EH (cell line): ENCODE data around the gene CHTF18.
"Not testable (repeated sequence)": the region's sequence is repeated elsewhere in the genome, so short reads cannot be mapped to it uniquely, and the experiment has no call there.

ENCODE experiments used
- DNase-seq: peaks from one replicate; pipeline ENCODE4 v3.0.0-alpha.2; 2015; ENCODE audit warnings: low read depth

The CHTF18 gene

DNA sequence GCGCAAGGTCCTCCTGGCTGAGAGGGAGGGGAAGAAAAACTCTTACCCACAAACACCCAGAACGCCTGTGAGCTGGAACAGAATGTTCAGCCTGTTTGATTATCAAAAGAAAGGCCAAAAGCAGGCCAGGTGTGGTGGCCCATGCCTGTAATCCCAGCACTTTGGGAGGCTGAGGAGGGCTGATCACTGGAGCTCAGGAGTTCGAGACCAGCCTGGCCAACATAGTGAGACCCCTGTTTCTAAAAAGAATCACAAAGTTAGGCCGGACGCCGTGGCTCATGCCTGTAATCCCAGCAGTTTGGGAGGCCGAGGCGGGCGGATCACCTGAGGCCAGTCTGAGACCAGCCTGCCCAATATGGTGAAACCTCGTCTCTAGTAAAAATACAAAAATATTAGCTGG is 12.1 kb upstream of the CHTF18 start:
- DNase-seq, result not testable (repeated sequence)

DNA sequence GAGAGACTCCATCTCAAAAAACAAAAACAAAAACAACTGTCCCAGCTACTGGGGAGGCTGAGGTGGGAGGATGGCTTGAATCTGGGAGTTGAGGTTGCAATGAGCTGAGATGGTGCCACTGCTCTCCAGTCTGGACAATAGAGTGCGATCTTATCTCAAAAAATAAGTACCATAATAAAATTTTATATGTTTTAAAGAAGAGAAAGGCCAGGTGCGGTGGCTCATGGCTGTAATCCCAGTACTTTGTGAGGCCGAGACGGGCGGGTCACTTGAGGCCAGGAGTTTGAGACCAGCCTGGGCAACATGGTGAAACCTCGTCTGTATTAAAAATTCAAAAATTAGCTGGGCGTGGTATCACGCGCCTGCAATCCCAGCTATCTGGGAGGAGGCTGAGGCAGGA is 11.6 kb upstream of the CHTF18 start:
- DNase-seq, result no peak

DNA sequence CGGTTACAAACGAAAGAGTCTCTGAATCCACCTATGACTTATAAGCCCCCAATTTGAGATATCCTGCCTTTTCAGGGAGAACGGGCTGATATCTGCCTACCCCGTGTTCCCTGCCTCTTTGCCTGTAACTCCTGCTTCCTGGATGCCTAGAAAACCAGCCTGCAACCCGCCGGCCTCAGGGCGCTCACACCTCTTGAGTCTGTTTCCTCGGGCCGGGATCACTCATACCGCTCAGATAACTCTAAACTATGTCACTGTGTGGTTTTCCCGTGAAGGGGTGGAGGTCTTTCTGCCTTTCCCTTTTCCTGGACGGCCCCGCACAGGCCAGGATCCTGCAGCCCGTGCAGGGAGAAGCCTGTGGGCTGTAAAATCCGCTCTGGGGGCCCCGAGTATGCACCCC is 10.6 kb upstream of the CHTF18 start:
- peak; percentile 53 for DNase-seq

DNA sequence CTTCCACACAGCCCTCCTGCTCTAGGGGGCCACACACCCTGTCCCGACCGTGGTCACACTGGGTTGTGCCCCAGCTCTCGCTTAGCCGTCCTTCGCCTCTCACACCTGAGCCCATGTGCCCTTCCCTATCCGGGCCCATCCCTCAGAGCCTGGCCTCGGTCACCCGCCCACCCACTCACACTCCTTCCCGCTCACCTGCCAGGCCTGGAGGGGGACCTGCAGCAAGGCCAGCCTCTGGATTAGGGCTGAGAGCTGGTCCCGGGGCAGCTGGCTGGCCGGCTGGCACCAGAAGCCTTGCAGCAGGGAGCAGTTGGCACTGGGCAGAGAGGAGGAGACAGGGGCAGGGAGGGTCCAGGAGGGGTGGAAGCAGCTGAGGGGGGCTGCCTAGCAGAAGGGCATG is 10.0 kb upstream of the CHTF18 start:
- DNase-seq, result no peak

DNA sequence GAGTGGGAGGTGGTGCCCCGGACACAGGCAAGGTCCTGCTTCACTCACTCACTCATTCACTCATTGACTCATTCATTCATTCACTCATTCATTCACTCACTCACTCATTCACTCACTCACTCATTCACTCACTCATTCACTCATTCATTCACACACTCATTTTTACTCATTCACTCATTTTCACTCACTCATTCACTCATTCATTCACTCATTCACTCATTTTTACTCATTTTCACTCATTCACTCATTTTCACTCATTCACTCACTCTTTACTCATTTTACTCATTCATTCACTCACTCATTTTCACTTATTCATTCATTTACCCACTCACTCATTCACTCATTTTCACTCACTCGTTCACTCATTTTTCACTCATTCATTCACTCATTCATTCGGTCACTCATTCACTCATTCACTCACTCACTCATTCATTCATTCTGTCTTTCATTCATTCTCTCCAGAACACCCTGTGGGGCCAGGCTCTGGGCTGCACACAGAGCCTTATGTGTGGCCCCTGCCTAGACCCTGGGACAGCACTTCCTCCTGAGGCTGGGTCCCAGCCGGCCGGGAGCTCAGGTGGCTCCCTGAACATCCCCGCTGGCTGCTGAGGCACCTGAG is 9.4 kb upstream of the CHTF18 start:
- DNase-seq, result no peak

DNA sequence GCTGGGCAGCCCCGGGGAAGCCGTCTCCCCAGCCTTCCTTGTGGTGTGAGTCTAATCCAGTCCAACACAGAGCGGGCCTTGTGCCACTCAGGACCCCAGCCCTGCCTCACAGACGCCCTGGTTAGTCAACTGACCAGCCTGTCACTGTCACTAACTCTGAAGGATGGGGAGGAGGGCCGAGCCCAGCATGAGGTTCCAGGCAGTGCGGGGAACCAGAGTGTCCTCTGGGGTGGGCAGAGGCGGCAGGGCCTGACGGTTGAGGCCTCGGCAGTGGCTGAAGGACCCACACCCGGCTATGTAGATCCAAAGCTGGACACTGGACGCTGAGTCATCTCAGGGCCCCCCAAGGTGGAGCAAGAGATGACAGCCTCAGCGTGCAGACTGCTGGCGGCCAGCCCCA is 8.9 kb upstream of the CHTF18 start:
- no peak for DNase-seq

DNA sequence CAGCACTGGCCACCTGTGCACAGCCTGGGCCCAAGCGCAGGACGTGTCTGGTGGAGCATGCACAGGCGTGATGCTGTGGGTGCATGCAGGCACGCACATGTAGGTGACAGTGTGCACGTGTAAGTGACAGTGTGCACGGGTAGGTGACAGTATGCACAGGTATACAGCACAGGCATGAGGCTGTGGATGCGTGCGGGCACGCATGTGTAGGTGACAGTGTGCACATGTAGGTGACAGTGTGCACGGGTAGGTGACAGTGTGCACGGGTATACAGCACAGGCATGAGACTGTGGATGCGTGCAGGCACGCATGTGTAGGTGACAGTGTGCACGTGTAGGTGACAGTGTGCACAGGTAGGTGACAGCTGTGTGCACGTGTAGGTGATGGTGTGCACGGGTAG is 8.1 kb upstream of the CHTF18 start:
- no peak for DNase-seq

DNA sequence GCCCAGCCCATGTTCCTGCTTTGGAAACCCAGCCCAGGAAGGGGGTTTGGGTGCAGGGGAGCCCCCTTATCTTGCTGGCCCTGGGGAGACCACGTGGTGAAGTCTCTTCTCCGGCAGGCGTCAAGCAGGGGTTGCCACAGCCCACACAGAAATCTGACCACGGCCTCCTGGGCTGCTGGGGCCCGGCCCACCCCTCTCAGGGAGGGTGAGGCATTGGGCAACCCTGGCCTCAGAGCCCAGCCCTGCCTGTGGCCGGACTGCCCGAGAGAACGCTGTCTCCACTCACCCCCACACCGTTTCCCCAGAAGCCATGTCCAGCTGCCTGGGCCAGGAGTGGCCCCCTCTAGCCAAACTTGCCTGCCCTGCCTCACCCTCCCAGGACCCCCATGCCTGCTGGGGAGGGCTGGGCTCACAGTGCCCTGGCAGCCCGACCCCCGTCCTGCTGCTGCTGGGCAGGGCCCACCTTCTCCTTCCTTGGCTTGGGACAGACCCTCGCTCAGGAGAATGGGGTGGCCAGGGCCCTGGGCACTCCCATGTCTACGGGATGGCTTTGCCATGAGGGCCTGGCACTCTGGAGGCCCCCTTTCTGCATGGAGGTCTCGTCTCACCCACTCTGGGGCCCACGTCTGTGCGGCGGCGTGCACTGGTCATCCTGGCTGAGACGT is 6.9 kb upstream of the CHTF18 start:
- no peak for DNase-seq

DNA sequence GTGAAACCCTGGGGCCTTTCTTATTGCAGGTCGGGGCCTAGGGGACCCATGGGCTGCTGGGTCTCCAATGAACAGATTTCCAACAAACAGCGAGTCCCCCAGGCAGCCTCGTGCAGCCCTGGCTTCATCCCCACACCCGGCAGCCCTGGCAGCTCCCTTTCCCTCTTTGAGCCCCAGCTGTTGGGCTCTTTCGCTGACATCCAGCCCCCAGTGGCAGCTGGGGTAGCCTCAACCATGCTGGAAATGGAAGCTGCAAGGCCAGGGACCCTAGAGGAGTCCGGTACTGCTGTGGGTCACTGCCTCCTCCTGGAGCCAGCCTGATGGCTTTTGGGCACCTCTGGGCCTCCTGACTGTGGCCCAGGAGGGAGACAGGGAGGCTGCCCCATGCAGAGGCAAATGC is 6.2 kb upstream of the CHTF18 start:
- no peak for DNase-seq

DNA sequence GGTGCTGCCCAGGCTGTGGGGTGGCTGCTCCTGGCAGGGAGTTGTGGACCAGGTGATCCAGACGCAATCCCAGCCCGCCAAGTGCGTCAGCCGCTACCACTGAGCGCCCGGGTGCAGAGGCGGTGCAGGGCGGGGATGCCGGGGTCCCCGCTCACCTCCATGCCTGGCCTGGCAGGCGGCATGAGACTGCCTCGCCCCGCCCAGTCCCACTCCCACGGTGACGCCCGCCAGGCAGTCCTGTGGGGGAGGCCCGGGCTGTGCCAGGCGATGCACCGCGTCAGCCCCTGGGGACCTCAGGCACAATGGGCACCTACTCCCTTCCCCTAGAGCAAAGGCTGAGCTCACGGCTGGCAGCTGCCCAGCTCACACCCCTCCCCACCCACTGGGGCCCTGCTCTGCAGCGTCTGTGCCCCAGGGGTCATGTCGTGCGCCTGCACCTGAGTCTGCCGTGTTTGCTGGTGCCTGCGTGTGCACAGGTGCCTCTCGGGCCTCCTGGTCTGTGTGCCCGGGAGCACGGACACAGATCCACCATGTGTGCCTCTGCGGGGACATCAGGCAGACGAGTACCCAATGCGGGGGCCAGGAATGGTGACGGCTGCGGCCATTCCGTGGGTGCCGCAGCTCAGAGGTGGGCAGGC is 5.5 kb upstream of the CHTF18 start:
- no peak for DNase-seq

DNA sequence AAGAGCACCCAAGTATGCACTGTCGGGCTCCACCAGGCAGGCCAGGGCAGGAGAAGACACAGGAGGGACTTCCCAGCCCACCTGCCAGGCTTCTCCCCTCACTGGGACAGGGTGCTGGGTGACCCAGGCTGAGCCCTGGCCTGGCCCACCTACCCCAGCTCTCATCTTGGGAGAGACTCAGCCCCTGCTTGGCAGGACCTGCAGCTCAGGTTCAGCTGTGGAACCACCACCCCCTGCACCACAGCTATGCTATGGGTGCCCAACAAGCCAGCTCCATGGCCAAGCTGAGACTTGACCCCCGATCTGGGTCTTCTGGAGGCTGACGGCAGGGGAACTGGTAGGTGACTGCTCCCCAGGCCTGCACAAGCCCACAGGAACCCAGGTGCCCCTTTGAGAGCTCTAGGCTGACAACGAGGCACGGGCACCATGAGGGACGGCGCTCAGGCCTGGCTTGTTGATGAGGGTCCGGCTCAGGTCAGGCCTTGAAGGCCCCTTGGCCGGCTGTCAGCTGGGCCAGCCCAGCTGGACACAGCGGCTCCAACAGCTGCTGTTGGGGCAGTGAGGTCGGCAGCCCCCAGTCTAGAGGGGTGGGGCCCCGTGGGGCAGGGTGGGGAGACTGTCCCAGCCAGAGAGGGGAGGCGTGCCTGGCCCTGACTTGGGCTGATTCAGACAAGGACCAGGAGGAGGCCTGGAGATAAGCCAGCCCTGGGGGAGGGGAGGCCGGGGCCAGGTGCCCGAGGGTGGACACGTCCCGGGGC is 4.8 kb upstream of the CHTF18 start:
- no peak for DNase-seq

DNA sequence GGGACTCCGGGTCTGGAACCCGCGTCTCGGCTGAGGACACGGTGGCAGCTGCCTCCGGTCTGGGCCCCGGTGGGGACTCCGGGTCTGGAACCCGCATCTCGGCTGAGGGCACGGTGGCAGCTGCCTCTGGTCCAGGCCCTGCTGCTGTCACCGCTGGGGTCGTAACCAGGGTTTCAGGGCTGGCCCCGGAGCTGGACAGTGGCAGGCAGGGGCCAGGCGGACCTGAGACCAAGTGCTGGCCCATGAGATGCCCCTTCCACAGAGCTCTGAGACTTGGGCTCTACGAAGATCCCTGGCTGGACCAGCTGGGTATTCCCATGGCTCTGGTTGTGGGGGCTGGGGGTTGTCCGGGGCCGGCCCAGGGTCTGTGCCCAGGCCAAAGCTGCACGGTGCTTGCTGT is 4.0 kb upstream of the CHTF18 start:
- DNase-seq, result no peak

DNA sequence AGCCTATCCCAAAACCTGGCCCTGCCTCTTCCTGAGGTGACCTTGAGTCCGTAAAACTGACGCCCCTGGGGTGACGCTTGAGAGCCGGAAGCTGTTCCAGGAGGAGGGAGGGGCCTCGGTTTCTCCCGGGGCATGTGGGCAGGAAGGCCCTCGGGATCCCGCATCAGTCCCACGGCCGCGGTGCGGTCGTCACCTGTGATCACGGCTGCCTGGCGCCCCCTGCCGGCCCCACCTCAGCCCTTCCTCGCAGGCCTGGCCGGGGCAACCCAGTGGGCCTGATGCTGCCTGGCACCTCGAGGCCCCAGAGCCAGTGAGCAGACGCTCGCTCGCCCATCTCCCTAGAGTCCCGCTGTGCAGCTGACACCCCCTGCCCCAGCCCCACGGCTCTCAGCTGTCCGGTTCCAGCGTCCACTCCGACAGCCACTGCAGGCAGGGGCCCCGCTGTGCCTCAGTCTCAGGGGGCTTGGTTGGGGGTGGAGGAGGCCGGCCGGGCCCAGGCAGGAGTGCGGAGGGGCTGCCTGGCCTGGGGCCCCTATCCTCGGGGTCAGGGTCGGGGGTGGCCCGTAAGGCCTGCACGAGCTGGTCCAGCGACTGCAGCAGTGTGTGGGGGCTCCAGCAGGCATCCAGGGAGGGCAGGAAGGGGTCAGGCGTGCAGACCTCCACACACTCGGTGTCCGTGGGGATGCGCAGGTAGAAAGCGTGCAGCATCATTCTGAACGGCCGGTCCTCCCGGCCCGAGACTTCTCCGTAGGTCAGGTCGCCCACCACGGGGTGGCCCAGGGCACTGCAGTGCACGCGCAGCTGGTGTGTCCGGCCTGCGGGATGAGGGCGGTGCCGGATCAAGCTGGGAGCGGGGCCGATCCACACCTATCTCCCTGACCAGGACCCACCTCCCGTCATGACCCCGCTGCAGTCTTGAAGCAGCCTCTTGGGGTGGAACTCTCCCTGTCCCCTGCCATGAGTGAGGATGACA is 2.6 kb upstream of the CHTF18 start:
- peak; percentile 56 for DNase-seq

DNA sequence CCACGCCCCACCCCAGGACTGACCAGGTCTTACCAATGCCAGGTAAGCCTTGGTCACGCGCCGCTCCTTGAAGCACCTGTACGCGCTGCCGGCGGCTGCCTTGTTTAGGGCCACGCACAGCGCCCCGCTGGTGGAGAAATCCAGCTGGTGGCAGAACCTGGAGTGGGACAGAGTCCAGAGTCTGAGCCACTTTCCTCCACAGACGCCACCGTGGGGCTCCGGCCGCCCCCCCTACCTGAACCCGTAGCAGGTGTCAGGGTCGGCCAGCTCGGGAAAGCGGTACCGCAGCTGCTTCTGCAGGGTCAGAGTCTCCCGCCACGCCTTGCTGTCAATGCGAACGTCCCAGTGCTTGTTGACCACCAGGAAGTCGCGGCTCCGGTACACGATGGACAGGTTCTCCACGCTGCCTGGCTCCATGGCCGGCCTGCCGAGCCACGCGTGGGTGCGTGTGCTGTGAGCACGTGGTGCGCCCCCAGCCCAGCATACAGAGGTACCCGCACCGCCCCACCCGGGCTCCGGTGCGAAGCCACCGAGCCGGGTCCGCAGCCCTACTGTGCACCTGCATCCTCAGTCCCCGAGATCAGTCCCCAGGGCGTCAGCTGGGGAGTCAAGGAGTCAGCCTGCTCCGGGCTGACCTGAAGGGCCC is 976 bp upstream of the CHTF18 start:
- no peak for DNase-seq

DNA sequence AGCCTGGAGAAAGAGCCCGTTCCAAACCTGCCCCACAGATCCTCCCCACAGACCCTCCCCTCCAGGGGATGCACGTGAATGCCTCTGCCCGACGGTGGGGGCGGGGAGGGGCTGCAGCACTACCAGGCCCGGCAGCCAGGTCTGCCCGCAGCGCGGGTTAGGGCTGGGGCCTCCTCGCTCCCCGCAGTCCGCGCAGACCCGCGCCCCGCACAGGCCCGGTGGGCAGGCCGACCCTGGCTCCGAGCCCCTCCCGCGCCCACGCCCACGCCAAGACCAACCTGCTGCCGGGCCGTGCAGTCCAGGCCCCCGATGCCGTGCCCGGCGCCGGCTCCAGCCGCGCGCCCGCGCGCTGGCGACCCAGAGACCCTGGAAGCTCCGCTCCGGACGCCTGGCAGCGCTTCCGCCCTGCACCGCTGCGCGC is 432 bp upstream of the CHTF18 start, which contains the start of gene RPUSD1:
Gene RPUSD1, minus strand, starts transcription at position 404 of the 421 bp plus-strand sequence. CDS start 644 bp downstream, outside the sequence.
- no peak for DNase-seq

DNA sequence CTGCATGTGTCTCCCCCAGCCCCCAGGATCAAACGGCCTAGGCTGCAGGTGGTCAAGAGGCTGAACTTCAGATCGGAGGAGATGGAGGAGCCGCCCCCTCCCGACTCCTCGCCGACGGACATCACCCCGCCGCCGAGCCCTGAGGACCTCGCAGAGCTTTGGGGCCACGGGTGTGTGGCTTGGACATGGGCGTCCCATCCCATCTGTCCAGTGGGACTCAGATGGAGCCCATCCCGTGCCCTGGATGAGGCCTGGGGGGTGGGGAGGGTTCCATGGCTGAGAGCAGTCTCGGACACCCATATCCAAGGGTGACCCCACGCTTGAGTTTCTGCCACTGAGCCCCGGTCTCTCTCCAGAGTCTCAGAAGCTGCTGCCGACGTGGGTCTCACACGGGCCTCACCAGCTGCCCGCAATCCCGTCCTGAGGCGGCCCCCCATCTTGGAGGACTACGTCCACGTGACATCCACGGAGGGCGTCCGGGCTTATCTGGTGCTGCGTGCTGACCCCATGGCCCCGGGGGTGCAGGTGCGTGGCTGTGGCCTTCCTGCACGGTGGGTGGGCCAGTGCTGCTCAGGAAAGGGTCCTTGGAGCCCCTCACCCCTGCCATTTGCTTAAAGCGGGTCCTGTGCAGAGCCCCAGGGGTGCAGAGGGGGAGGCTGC is 901 bp downstream of the CHTF18 start:
- DNase-seq, result no peak

DNA sequence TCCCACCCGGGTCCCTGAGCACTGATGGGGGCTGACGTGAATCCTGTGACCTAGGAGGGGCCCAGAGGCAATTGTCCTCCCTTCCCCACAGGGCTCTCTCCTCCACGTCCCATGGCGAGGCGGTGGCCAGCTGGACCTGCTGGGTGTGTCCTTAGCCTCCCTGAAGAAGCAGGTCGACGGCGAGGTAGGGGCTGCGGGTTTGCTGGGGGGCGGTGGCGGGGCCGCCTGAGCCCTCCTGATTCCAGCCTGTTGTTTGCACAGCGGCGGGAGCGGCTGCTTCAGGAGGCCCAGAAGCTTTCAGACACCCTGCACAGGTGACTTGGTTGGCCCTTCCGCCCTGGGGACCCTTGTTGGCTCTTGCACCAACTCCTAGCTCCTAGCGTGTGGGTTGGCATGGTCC is 1.7 kb downstream of the CHTF18 start:
- DNase-seq, result no peak

DNA sequence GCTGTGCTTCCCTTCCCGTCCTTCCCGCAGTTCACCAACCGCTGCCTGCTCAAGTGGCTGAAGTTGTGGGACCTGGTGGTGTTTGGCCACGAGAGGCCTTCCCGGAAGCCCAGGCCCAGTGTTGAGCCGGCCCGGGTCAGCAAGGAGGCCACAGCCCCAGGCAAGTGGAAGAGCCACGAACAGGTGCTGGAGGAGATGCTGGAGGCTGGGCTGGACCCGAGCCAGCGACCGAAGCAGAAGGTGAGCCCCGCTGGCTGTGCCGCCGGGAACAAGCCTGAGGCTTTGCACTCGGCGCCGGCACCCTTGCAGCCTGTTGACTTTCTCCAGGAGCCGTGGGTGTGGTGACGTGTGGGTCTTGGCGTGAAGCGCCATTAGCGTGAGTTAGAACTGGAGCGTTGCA is 2.7 kb downstream of the CHTF18 start:
- DNase-seq, result no peak

DNA sequence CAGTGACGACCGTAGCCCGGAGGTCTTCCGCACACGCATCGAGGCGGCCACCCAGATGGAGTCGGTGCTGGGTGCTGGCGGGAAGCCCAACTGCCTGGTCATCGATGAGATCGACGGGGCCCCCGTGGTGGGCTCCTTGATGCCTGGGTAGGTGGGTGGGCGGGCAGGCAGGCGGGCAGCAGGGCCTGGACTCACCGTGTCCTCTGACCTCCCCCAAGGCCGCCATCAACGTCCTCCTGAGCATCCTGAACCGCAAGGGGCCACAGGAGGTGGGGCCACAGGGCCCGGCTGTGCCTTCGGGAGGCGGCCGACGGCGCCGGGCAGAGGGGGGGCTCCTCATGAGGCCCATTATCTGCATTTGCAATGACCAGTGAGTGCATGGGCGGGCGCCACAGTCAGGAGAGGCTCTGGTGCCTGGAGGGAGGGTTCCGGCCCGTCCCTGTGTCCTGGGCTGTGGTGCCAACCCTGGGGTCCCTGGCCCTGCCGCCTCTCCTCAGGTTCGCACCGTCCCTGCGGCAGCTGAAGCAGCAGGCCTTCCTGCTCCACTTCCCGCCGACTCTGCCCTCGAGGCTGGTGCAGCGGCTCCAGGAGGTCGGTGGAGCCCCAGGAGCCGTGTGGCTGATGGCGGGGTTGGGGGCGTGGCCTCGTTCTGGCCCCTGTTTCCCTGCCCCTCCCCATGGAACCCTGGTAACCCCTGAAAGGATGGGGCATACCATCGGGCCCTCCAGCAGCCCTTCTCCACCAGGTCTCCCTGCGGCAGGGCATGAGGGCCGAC is 4.0 kb downstream of the CHTF18 start:
- no peak for DNase-seq

DNA sequence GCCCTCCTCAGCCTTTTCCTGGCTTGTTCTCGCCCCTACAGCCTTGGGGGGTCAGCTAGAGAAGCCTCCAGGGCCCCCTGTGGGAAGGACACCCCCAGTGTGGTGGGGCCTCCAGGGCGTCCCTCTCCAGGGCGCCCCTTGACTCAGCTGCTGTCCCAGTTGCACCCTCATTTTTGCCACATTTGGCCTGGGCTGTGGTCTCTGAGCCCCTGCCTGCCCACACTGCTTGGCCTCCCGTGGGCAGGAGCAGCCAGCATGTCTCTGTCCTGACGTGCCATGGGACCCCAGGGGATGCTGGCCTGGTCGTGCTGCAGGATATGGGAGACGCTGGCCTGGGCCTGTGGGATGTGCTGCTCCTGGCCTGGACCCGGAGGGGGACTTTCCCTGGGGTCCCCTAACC is 5.0 kb downstream of the CHTF18 start:
- DNase-seq, result no peak
